CD1c-positive myeloid dendritic cell (primary cell): ENCODE data around the gene CTDSPL2.
"Not testable (repeated sequence)": the region's sequence is repeated elsewhere in the genome, so short reads cannot be mapped to it uniquely, and the experiment has no call there.

Experiments
- DNase-seq: peaks from one replicate; pipeline ENCODE4 v3.0.0-alpha.2; 2016; ENCODE audit errors: extremely low spot score

Gene CTDSPL2

DNA sequence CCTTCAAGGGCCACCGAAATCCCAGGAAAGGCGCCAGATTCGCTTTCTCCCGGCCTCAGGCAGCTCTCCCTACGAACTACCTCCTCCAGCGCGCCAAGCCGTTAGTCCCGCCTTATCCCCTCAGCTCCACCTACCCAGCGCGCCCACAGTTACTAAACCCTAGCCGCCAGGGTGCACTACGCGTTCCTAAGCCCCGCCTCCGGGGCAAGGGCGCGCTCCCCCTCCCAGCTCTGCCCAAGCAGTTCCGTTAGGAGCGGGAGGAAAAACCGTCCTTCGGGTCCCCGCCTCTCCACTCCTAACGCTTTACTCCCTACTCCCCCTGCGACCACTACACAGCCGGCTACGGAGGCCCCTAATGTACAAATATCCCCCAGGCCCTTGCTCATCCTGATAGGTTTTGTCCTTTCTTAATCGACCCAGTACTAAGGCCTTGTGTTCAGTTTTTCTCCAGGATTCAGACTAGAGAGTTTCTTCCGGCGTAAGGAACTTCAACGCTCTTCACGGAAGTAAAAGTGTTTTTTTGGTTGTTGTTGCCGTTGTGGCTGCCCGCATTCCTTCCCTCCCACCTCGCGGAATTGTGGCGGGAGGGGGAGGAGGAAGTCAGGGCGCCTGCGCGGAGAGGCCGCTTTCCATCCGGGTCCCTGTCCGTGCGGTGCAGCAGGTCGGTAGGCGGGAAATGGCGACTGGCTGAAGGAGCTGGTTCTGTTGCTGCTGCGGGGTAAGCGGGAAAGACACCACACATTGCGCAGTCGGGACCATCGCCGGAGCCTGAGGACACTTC, at the start of gene CTDSPL2:
Gene CTDSPL2 (plus strand): TSS at position 655 of the 781 bp plus-strand sequence. CDS start 31,386 bp downstream, outside the sequence.
- DNase-seq = peak; percentile 98

DNA sequence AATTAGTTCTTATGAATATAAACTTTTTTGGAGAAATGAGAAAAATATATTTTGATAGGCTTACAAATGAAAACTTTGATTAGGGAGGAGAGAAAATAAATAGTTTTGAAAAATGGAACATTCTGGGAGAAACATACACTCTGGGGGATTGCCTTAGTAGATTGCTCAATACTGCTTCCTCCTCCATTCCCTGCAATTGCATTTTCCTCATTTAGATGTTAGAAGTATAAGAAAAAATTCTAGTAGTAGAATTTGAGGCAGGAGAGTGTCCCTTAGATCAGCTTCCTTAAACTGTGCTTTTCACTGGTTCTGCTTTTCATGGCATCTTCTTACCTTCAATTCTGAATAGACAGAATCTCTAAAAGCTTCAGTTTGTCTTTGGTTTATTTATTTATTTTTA, 46.2 kb upstream of the CTDSPL2 start:
- peak; percentile 29 for DNase-seq

DNA sequence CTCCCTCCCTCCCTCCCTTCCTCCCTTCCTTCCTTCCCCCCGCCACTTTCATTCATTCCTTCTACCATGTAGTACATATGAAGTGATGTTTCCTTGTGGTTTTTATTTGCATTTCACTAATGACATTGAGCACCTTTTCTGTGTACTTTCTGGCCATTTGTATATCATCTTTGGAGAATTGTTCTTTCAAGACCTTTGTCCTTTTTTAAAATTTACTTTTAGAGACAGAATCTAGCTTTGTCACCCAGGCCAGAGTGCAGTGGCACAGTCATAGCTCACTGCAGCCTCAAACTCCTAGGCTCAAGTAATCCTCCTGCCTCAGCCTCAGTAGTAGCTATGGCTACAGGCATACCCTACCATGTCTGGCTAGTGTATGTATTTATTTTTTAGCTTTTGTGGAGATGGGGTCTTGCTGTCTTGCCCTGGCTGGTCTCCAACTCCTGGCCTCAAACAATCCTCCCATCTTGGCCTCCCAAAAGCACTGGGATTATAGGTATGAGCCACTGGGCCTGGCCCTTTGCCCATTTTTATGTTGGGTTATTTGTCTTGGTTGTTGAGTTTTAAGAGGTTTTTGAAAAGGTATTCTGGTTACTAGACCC, 42.0 kb upstream of the CTDSPL2 start:
- no peak for DNase-seq

DNA sequence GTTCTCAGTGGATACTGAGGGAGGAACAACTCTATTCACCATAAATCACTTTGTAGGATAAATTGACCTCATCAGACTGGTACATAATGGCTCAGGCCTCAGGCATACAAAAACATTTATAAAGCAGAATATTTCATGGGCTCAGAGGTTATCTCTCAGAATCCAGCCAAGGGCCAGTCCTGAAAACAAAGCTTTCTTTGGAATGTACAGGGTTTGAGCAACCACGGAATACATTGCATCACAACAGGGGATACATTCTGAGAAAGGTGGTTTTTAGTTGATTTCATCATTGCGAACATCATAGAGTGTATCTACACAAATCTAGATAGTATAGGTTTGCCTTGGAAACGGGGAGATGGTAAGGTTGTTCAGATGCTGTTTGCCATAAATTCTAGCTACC, 33.4 kb upstream of the CTDSPL2 start:
- DNase-seq = no peak

DNA sequence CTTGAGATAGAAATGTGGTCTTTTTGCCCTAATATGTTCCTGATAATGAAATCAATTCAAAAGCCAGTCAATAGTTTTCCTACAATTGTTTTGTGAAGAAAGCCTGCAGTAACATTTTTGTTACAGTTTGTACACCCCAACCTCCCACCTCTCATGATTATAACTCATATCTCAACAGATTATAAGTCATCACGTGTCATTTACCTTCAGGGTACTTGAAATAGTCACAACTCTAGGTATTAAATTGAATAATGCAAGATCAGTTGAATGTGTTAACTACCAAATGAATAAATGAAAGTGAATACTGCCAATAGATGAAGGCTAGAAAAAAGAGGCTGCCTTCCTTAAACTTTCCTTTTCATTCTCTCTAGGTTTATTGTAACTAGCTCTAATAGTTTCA, 32.9 kb upstream of the CTDSPL2 start:
- no peak for DNase-seq

DNA sequence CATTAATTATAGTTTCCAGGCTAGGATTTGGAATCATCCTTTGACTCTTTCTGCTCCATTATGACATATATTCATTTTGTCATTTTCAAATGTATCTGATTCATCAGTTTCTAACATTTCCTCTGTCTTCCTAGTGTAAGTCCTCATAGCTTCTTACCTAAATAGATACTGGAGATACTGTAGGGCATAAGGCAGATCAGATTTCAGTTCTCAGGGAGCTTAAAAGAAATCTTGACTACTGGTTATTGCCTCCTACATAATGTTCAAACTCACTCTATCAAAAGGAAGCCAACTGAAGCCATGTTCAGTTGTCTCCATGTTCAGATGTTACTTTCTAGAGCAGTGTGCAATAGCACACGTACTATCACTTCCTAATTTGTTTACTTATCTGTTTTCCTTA, 29.6 kb upstream of the CTDSPL2 start:
- DNase-seq = no peak

DNA sequence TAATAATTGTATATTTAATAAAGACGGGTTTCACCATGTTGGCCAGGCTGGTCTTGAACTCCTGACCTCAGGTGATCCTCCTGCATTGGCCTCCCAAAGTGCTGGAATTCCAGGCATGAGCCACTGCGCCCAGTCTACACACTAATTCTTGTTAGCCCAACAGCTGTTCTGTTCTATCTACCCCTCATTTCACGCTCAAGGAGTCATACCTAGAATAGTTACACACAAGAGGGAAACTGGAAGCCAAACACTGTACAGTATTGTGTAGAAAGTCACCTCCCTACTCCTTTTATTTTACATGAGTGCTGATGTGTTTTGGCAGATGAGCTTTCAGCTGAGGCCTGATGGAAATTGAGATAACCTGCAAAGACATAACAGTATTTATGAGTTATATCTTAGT, 13.4 kb upstream of the CTDSPL2 start:
- DNase-seq = no peak

DNA sequence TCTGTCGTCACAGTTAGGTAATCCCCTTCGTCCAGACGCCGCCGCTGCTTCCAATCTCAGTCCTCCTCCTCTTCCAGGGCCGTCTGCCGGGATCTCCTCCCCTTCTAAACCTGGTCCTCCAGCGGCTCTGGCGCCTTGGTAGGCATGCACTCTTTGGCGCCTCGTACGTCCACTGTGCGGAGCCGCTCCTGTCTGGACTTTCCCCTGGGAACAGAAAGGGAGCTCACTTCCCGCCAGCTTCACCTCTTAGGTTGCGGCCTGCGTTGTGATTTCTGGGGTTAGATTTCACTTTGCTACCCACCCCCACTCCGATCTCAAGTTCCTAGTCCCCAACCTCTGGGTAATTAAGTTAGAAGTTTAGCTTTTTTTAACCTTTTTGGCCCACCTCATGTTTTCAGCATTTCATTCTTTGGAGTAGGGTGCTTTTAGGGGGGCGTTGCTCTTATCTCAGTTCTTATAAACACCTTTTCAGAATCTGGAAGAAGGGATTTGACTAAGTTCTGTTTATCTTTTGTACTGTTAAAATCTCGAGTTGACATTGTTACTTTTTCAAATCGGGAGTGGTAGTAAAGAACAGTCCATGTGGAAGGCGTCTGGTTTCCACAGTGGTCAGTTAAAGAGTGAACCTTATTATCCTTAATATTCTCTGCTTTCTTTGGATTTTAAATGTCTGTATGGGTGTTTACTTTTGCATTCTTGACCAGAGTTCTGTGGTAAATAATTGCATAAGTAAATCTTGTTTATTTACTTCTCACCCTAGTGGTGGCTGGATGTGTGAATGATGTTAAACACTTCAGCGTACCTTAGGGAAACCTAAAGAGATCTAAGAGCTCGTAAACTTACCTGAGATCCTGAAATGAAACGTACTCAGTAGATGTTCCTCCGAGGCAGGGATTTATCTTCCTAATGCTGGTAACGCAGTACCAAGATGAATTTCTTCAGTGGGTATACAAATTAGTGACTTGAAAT, 611 bp downstream of the CTDSPL2 start:
- DNase-seq = peak; percentile 14

DNA sequence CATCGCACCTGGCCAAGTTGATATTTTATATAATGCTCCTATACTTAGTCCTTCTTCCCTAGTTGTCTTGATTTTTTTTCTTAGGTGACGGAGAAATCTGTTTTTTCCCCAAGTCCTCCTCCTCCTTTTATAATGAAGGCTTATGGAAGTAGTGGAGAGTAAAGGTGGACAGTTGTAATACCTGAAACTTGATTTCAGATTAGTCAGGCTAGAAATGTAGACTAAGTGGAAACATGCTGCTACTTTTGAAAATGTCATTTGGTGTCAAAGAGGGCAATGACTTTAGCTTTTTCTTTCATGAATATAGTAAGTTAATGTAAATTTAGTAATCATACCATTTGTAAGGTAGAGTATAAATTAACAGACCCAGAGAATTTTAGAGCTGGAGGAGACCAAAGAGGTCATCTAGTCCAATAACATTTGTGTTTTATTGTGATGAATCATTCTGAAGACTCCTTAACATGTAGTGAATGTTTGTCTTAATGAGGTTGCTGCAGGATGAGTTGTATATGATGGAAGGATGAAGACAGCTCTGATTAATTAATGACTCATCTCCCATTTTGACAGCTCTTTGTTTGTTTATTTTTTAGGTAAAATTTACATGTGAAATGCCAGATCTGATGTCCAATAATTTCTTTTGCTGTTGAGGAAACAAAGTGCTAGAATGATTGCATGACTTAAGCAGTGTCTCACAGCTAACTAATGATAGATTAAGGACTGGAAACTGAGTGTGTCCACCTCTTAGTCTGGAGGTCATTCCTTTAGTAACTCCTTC, 8.7 kb downstream of the CTDSPL2 start:
- DNase-seq = no peak

DNA sequence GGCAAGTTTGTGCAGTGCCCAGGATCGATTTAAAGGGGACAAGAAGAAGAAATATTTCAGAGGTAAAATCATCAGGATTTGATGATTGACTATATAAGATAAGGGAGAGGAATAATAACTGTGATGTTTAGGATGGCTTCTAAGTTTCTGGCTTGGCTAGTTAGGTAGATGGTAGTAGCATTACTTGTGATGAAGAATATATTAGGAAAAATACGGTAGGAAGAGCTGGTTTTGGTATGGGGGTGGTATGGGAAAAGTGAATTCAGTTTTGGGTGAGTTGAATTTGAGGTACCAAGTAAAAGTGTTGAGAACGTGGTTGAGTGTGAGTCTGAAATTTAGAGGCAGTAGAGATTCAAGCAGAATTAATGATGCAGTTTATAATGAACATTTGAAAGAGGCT, 11.0 kb downstream of the CTDSPL2 start:
- DNase-seq = no peak

DNA sequence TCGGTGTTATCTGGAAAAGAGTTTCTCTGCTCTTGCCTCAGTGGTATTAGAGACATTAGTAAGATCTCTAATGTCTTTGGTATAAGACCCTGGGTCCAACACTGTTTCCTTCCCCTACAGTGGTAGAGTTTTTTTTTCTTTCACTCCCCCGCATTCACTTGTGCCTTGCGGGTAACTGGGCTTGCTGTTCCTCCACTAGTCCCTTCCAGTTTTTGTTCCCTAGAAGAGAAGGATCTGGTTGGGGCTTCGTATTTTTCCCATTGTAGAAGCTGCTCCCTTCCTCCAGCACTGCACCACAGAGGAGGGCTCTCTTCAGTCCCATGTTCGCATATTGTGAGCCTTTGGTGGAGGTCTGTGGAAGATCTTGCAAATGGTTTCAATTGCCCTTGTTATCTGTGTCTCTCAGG, 13.7 kb downstream of the CTDSPL2 start:
- DNase-seq = no peak

DNA sequence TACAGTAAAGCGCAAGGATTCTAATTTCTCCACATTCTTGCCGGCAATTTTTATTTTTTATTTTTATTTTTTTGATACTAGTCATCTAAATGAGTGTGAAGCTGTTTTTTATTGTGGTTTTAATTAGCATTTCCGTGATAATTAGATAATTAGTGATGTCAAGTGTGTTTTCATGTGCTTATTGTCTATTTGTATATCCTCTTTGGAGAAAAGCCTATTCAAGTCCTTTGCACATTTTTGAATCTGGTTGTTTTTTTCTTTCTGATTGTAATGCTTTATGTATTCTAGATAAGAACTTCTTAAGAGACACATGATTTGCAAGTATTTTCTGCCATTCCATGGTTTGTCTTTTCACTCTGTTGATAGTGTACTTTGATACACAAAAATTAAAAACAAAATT, 16.1 kb downstream of the CTDSPL2 start:
- no peak for DNase-seq

DNA sequence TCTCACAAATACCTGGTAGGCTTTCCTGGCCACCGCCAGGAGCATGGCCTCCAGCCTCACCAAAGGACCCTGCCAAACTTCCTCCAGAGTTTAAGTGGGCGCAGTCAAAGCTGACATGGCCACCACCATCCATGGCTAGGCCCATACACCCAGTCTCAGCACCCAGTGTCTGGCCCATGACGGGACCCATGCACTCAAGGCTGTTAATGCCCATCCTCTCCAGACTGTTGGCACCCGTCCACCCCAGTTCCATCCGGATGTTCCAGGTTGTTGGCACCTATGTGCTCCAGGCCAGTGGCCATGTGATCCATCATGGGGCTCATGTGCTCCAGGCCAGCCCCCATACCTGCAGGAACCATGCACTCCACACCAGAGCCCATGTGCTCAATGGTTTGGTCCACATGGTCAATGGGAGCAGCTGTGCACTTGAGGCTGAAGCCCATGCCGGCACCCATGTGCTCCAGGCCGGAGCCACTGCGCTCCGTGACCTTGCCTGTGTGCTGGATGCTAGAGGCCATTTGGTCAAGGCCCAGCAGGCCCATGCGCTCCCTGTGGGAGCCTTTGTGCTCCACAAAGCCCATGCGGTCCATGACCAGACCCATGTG, 20.4 kb downstream of the CTDSPL2 start:
- DNase-seq = no peak

DNA sequence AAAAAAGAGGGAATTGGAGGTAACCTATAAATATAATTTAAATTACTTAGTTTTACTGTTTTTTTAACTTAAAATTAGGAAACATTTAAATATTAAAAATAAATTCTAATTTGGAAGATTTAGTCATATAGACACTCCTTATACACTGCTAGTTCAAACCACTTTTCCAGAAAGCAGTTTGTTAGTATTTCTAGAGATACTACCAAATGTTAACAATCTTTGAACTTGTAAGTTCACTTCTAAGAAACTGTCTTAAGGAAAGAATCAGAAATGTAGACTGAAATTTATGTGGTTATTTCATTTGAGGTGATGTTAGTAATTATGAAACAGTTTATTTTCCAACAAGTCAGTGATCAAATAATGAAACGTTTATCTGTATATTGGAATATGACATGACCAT, 22.7 kb downstream of the CTDSPL2 start:
- no peak for DNase-seq

DNA sequence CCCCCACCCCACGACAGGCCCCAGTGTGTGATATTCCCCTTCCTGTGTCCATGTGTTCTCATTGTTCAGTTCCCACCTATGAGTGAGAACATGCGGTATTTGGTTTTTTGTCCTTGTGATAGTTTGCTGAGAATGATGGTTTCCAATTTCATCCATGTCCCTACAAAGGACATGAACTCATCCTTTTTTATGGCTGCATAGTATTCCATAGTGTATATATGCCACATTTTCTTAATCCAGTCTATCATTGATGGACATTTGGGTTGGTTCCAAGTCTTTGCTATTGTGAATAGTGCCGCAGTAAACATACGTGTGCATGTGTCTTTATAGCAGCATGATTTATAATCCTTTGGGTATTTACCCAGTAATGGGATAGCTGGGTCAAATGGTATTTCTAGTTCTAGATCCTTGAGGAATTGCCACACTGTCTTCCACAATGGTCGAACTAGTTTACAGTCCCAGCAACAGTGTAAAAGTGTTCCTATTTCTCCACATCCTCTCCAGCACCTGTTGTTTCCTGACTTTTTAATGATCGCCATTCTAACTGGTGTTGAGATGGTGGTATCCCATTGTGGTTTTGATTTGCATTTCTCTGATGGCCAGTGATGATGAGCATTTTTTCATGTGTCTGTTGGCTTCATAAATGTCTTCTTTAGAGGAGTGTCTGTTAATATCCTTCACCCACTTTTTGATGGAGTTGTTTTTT, 26.3 kb downstream of the CTDSPL2 start:
- not testable (repeated sequence) for DNase-seq

DNA sequence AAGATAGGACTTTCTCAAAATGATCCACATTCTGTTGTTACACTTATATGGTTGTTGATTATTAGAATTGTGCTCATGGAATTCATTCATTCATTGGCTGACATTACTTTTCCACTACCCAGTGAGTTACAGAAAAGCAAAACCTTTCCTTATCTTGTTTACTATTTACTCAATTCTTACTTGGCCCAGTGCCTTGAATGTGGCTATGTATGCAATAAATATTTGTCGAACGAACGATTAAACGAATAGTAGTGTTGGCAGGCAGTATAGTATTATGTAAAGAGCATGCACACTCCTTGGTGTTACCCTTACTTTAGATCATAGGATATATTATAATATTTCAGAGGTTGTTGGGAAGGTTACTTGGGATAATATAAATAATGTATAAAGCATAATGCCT, 31.0 kb downstream of the CTDSPL2 start:
- DNase-seq = no peak

DNA sequence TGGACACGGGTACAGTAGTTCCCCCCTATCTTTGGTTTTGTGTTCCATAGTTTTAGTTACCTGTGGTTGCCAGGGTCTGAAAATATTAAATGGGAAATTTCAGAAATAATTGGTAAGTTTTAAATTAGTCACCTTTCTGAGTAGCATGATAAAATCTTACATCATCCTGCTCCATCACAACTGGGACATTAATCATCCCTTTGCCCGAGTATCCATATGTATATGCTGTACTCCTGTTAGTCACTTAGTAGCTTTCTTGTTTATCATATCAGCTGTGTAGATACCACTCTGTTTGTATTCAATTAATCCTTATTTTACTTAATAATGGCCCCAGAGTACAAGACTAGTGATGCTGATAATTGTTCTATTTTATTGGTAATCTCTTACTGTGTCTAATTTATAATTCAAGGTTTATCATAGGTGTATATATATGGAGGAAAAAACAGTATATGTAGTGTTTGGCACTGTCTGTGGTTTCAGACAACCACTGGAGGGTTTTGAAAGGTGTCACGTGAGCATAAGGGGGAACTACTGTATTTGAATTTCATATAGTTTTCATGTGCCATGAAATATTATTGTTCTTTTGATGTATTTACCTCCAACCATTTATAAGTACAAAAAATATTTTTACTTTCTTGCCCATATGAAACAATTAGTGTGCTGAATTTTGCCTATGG, 41.4 kb downstream of the CTDSPL2 start:
- no peak for DNase-seq

DNA sequence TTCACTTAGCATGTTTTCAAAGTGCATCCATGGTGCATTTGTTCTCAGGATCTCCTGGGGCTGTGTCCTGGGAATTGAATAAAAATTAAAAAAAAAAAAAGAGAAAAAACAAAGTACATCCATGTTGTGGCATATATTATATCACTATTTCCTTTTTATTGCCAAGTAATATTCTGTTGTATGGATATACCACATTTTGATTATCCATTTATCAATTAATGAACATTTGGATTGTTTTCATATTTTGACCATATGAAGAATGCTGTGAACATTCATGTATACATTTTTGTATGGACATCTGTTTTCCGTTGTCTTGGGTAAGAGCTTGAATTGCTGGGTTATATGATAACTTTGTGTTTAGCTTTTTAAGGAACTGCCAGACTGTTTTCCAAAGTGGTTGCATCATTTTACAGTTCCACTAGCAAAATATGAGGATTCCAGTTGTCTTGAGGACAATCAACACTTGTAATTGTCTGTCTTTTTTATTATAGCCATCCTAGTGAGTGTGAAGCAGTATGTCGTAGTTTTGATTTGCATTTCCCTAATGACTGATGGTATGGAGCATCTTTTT, 44.5 kb downstream of the CTDSPL2 start:
- DNase-seq = no peak

DNA sequence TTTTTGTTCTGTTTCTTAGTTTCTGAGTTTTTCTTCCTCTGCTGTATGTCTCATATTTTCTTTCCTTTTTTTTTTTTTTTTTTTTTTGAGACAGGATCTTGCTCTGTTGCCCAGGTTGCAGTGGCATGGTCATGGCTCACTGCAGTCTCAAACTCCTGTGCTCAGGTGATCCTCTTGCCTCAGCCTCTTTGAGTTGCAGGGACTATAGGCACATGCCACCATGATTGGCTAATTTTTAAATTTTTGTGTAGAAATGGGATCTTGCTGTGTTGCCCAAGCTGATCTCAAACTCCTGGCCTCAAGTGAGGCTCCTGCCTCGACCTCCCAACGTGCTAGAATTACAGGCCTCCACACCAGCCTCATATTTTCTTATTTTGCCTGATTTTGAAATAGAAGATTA, 51.9 kb downstream of the CTDSPL2 start:
- no peak for DNase-seq

DNA sequence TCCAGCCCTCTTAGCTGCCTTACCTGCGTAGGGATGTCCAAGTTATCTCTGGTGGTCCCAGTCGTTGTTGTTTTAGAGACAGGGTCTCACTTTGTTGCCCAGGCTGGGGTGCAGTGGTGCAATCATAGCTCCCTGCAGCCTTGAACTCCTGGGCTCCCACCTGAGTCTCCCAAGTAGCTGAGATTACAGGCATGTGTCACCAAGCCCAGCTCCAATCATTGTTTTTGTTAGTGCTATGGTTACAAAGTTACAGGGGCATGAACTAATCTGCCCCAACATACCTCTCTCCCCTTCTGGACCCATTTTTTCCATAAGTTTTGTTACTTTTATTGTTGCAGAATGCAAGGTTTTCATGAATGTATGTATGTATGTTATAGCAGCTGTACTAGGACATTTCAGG, 54.7 kb downstream of the CTDSPL2 start:
- DNase-seq = no peak
